SHP77 (cell line): Measurements from ENCODE around the gene GALNT10.
"Not testable (repeated sequence)": the region's sequence is repeated elsewhere in the genome, so short reads cannot be mapped to it uniquely, and the experiment has no call there.

Experiments
- DNase-seq, 2 experiments: peaks; one replicate each; lab custom pipeline; 2025; lab: John Stamatoyannopoulos, UW

Gene GALNT10

DNA sequence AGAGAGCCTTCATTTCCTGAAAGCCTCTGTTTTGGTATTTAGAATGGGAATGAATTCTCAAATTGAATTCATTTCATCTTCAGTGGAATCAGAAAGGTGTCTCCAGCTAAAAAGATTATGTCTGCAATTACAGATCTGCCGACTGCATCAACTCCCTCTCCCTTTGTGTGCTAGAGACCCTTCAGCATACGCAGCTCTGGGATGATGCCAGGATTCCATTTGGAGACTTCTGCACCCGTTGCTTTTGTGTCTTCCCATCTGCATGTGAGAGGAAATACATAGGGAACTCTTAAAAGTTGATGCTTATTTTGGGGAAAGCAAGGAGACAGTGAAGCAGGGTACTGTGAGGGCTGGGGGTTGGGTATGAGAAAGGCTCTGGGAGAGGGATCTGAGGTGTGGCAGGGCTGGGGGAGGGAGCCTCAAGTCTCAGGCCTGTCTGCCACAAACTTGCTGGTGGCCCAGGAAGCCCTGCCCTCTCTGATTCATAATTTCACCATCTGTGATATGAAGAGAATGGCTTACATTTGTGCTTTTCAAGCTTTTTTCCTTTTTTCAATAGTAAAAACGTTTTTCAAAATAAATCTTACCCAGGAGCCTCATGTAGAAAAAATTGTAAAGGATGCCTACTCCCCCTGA lies 165.6 kb downstream of the GALNT10 start:
- DNase-seq: no peak

DNA sequence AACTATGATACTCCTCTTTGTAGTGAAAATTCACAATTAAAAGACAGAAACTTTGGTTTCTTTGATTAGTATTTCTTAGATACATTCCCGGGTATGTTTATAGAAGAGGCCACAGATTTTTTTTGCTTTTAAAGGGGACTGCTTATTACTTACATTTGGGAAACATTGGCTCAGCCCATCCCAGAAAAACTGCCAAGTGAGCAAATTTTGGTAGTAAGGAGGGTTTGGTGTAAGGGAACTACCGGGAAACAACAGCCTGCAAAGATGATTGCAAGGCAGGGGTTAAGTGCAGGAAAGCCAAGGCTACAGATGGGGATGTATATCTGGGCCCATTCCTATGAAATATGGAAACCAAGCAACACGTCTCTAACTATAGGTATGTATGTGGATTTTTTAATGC lies 166.4 kb downstream of the GALNT10 start:
- no peak for DNase-seq

DNA sequence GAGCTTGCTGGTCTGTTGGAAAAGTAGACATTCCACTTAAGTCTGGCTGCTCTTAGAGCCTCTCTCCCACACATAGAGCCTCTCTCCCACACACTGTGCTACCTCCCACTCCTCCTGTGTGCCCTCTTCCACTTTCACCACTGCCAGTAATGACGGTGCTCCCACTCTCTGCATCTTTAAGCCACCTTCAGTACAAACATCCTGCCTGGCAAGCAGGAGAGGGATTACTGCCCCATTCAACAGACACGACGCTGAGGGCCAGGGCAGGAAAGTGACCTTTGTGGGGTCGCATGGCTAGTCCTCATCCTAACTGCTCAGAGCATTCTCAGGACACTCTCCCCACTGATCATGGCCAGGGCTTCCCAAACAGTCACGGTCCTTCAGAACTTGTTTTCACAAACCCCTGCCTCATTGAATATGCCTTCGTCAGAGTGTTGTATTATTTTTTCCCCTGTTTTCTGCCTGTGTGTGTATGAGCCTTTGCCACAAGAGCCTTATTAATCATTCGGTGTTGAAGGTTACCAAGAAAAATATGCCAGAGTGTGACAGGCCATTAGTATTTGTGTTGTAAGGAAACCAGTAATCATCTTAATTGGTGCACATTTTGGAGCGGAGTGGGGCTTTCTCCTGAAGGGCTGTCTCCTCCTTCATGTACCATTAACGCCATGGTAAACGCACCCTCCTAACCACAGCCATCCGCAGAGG lies 168.1 kb downstream of the GALNT10 start:
- DNase-seq: no peak

DNA sequence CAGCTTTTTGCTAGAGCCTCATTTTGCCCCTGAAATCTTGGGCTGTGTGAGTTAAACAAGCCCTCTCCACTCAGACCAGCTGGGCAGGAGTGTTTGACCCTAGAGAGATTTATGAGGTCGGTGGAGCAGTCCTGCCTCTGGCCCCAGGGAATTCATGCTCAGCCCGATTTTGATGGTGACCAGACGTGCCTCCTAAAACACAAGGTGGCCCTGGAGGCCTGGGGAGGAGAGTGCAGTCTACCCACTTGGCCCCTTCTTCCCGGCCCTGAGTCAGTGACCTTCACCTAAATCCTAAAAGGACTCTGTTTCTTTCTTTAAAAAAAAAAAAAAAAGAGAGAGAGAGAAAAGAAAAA lies 168.7 kb downstream of the GALNT10 start:
- DNase-seq: no peak

DNA sequence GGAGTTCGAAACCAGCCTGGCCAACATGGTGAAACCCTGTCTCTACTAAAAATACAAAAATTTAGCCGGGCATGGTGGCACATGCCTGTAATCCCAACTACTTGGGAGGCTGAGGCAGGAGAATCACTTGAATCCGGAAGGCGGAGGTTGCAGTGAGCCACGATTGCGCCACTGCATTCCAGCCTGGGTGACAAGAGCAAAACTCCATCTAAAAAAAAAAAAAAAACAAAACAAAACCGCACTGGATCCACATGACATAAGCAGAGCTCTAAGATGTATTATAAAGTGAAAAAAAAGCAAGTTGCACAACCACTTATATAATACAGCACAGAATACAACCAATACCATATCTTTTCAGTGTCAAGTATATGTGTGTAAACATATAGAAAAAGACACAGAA lies 169.7 kb downstream of the GALNT10 start:
- DNase-seq: not testable (repeated sequence)

DNA sequence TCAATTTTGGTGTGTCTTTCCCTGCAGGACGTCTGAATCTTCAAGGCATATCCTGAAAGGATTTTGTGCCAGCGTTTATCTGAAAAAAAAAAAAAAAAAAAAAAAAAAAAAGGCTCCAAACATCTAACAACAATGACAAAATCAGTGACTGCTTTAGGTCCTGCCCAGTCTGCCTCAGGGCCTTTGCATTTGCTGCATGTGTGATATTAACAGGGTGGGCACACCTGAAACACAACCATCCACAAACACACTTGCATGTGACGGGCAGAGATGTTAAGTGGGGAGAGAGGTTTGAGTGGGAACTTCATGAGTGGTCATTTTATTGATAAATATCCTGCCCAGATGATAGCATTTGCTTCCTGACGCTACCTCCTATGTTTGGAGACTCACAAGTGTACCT lies 172.9 kb downstream of the GALNT10 start:
- no peak for DNase-seq

DNA sequence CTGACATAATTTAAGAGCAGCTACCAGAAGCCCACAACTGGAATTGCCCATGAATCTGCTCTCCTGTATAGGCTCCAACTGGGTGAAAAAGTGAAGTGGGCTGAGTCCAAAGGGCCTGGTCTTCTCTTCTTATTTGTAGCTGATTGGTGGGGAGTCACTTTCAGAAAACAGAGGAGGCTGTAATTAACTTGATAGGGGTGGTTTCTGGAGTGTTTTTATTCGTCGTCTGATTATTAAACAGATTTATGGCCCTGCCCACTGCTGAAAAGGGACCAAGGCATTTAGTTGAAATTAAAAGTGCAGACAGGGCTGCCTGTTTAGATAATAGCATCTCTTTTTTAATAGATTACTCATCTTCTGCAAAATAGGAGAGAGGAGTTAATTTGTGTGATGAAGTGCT lies 174.2 kb downstream of the GALNT10 start:
- DNase-seq: no peak

DNA sequence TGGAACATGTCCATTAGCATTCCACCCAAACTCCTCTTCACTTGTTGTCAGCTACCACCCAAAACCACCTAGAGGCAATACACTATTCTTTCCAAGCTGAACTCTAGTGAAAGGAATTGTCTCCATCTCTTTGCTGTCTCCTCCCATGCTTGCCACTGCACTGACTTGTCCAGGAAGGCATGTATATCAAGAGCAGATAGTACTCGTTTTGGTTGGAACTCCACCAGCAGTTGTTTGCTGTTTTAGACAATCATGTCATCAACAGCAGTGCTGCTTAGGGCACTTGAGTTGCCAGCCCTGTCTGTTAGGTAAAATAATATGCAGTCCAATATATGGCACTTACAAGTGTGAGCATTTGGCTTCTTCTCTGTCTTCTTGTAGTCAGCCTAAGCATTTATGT lies 175.3 kb downstream of the GALNT10 start:
- DNase-seq: no peak

DNA sequence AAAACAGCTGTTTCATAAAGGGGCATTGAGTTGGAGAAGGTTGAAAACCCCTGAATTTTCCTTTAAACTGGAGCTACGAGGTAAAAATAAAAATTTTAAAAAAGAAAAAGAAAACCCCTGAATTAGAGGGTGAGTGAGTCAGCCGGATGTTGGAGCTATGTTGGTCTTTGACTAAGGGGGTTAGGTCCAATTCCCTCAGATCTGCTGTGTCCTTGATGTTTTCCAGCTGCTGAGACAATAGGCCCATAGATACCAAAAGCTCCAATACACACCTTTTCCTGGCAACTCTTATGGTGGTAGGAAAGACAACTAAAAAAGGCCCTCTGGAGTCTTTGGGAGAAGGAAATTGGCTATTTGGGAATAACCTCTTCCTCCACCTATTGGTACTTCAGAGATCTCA lies 175.8 kb downstream of the GALNT10 start:
- no peak for DNase-seq

DNA sequence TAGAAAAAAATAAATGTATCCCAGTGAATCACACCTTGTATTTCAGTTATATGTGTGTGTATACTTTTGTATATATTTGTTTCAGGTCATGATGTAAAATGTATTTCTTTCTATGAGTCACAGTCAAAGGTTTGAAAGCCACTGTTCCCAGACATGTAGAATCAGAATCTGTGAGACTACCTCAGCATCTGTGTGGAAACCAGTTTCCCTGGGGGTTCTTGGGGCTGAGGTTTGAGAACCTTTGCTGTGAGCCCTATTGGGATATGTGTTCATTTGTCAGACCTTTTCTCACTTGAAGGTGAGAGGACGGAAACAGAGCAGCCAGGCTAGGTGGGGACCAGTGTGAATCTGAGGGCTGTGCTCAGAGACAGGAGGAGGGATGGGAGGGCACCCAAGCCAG lies 176.6 kb downstream of the GALNT10 start:
- no peak for DNase-seq

DNA sequence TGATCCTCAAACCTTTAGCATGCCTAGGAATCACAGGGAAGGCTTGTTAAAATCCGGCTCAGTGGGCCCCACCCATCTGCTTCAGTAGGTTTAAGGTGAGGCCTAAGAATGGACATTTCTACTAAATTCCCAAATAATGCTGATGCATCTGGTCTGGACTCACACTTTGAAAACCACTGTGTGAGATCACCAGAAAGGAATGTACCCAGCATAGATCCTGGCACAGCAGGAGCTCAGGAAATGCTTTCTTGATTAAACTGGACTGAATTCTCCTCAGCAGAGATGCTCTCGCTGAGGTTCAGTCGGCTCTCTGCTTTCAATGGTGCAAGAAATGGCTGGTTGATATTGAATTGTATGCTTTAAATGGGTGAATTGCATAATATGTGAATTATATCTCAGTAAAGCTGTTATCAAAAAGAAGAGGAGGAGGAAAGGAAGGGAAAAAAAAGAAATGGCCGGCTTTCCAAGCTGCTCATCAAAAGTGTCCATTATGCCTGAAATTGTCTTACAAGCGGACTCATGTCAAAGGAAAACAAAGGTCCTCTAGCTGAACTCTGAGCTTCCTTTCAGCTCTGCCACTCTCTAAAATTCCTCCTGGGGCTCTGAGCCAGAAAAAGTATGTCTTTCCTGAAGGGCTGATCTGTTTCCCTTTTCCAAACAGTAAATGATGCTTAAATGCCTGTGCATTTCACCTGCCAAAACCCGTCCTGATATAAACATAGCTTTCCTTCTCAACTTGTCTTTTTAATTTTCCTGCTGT lies 177.7 kb downstream of the GALNT10 start:
- no peak for DNase-seq

DNA sequence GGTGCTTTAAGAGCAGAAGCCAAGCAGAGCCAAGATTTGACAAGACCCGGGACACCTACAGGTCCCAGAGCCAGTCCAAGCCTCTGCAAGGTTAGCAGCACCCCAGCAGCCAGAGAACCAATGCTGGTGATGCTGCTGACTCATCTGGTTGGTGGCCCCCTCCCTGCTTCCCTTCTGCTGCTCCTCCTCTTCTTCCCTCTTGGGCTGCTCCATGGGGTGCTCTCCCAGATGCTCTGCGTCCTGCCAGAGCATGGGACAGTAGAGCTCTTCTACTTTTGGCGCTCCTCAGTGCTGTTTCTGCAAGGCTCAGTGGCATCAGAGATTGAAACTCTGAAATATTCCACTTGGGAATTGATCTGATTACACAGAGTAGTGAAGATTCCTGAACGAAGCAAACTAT lies 179.1 kb downstream of the GALNT10 start:
- DNase-seq: no peak

DNA sequence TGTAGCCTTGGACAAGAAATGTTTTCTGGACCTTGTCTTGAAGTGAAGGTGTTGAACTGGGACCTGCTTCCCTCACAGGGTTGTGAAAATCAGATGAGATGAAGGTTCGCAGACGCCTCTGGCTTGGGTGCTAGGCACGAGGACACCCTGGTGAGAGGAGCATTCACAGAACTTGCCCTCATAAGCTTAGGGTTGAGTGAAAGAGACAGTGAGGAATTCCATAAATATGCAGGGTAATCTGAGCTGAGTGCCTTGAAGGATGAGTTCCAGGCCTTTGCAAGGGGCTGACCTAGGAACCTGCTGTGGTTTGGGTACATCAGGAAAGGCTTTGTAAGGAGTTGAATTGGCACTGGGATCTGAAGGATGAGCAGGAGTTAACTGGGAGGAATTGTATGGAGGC lies 179.6 kb downstream of the GALNT10 start:
- DNase-seq: no peak

DNA sequence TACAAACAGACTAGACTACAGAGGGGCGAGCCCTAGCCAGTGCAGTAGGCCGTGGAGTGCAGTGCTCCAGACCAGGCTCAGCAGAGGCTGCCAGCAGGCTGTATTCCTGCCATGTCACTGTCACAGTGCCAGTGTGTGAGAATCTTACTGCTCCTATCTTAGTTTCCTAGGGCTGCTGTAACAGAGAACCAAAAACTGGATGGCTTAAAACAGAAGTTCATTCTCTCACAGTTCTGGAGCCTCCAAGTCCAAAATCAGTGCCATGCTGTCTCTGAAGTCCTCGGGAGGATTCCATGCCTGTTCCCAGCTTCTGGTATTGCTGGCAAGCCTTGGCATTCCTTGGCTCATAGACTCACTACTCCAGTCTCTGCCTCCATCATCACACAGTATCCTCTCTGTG lies 180.3 kb downstream of the GALNT10 start:
- DNase-seq: no peak

DNA sequence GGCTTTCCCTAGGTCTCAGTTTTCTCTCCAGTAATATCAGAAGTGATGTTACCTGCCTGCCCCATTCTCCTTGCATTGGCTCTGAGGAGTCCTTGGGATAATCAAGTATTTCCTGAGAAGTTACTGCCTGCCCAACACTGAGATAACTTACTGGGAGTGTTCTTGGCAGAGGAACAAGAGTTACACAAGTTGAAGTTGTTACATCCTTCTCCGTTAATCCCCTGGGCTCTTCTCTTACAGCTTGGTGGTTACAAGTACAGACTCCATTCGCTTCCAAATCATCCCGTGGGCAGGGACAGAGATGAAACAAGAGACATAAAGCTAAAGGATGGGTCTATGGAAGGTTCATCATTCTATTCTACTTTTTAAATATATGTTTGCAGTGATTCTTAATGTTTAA lies 181.2 kb downstream of the GALNT10 start:
- no peak for DNase-seq

DNA sequence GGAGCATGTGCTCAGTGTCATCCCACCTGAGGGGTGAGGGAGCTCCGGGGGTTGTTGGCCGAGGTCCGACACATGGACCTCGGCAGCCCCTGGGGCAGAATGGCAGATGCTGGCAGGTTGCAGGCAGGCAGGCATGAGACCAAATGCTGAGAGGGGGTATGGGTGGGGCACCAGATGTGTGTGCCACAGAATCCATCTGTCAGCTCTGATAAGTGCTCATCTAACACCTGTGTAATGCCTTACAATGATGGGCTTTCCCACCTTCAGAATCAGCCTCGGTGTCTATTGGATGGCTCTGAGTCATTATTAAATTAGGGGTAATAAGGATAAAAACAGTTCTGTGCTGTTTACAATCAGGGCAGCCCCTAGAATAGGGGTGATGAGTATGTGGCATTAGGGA lies 182.1 kb downstream of the GALNT10 start:
- DNase-seq: no peak

DNA sequence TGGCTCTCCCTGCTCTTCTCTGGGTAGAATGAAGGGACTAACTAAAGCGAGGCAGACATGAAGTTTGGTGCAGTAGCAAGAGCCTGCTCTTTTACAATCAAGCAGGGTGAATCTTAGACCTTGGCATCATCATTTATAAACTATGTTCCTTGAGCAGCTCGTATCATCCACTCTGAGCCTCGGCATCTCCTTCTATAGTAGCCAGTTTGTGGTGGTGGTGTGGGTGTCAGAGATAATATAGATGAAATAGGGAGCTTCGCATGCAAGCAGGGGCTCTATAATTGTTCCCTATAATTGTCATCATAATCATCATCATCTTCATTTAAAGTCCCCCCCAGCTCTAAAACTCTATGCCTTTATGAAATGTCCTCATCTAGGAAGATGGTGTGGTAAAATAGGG lies 182.8 kb downstream of the GALNT10 start:
- no peak for DNase-seq

DNA sequence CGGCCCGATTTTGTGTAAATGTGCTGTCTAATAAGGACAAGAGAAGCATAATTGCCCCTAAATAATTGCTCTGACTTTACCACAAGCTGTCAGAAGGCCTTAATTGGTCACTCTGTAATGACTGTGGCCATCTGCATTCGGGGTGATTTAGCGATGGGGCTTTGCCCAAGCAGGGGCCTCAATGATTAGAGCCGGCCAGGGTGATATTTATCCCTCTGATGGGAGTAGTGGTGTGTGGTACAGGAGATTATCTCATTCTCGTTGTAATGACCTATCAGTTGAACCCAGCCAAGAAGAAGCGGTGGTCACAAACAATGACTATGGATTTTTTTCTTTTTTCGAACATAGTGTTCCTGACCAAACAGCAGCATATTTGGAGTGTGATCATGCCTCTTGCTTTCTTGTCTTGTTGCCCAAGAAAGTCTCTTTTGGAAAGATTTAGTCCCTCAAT lies 183.2 kb downstream of the GALNT10 start:
- DNase-seq: no peak

DNA sequence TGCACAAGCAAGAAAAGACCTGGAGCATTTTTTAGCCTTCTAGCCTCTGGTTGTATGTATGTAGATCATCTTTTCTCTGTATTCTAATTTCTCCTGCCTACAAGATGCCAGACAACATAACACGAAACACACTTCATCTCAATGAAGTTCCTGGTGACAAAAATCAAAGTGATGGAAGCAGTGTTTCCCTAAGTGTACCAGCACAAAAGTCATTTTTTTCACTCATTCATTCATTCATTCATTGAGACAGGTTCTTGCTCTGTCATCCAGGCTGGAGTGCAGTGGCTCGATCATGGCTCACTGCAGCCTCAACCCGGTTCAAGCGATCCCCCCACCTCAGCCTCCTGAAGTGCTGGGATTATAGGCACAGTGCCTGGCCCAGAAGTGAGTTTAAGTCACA lies 183.7 kb downstream of the GALNT10 start:
- no peak for DNase-seq

DNA sequence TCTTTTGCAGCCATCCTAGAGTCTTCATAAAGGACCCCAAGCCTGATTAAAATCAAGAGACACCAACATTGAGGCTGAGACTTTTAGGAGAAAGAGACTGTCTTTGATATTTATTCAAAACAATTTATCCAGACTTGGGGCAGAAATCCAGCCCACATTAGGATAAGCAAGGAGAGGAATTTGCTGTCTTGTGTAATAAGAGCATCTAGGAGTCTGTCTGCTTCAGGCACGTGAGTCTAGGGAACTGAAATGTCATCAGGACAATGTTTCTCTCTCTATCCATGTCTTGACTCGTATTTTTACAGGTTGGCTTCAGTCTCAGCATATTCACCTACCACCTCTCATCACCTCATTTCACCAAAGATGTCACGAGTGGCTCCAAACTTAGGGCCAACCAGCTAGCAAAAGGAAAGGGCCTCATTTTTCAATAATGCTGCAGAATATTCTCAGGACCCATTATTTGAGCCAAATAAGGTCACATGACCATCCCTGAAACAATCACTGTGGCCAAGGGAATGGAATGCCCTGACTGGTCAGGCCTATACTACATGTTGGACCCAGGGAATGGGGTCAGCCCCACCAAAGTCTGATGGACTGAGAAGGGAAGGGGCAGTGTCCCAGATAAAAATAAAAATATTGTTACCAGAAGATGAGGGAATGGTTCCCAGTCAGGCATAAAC lies 184.9 kb downstream of the GALNT10 start:
- DNase-seq: no peak

DNA sequence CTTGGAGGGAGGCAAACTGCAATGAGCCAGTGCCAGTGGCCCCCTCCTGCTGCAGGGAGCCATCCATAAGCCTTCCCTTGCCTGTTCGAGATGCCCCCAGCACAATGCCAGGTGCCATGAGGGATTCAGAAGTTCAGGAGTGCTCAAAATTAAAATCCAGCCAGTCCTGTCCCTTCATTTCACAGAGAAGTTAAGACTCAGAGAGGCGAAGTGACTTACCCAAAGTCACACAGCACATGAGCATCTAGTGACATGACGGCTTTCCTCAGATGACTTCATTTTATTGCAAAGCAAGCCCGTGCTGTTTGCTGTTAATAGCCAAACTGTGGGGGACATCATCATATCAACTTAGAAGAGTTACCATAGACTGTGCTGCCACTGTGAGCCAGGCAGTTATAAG lies 185.9 kb downstream of the GALNT10 start:
- DNase-seq: no peak

DNA sequence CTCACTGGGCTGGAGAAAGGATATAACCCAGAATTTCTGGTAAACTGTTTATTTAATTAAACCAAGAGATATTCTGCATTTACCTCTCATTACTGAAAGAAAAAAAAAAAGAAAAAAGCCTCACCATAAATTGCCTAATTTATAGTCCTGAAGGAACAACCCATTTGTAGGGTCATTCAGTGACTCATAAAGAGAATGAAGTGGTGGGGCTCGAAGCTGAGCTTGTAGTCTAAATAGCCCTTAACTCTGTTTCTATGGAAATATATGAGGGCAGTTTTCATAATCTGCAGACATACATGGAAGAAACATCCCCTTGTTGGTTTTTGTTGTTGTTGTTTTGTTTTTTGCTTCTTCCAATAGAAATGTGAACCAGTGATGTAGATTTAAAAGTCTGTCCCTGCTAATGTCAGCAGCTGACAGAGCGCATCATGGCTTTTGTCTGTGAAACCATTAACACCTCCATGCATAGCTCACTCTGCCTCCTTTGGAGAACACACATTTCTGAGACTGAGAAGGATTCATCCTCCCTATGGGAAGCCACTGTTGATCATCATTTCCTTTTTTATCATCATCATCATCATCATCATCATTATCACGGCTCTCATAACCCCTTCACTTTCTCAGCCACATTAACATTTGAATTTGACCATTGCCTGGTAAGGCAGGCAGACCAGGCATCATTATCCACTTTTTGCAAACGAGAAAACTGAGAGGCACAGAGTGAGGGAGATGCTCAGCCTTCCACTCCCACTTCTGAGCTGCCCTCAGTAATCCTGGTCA lies 187.4 kb downstream of the GALNT10 start:
- DNase-seq: no peak
